Keratinocyte (primary cell): Measurements from ENCODE around the gene TMEM217. TPM values are rescaled to one million over a fixed set of nuclear protein-coding genes. Genes with fewer than 3 reads are reported as not detected.

ENCODE experiments used
- DNase-seq: peaks from one replicate; pipeline ENCODE4 v3.0.0-alpha.2; 2011; ENCODE audit warnings: low read depth, missing footprints, low spot score
- FAIRE-seq: peaks from 2 replicates; lab custom pipeline; 2011; peaks lifted over from hg19 to GRCh38; lab: Jason Lieb, UNC
- H2AFZ ChIP-seq: 2 replicates; pipeline ENCODE4 v1.6.0; 2012; ENCODE audit warnings: low read length, control low read depth, inconsistent platforms; ENCODE audit not compliant: control insufficient read depth
- H3K27ac ChIP-seq: 2 replicates; pipeline ENCODE4 v1.5.1; 2011; ENCODE audit warnings: low read length; ENCODE audit not compliant: control insufficient read depth, insufficient read depth
- H3K27me3 ChIP-seq: 3 replicates; pipeline ENCODE4 v1.6.0; 2011; ENCODE audit warnings: low read length; ENCODE audit not compliant: control insufficient read depth, insufficient read depth; ENCODE audit errors: extremely low read depth
- H3K36me3 ChIP-seq, 2 experiments: 2 replicates in 1 of 2; 3 replicates in 1 of 2; pipeline ENCODE4 v1.5.1; 2011; ENCODE audit warnings: low read length in 2 of 2, mild to moderate bottlenecking in 1 of 2; ENCODE audit not compliant: control insufficient read depth in 2 of 2, insufficient read depth in 2 of 2; ENCODE audit errors: extremely low read depth in 1 of 2
- H3K4me1 ChIP-seq: 3 replicates; pipeline ENCODE4 v1.5.1; 2011; ENCODE audit warnings: low read length; ENCODE audit not compliant: control insufficient read depth, insufficient read depth; ENCODE audit errors: extremely low read depth
- H3K4me2 ChIP-seq: 3 replicates; pipeline ENCODE4 v1.6.0; 2011; ENCODE audit warnings: low read depth, low read length; ENCODE audit not compliant: control insufficient read depth, insufficient read depth; ENCODE audit errors: extremely low read depth
- H3K4me3 ChIP-seq, 3 experiments: fragments of 200-600 bp in 1 of 3; sonication (generic) in 1 of 3; 2 replicates in 2 of 3; 3 replicates in 1 of 3; pipeline ENCODE4 v1.5.1; 2011 to 2016; ENCODE audit warnings: low read length in 3 of 3, mild to moderate bottlenecking in 3 of 3, control low read depth in 2 of 3, inconsistent platforms in 1 of 3, low read depth in 1 of 3, mixed read lengths in 1 of 3, mixed run types in 1 of 3, moderate library complexity in 1 of 3; ENCODE audit not compliant: control insufficient read depth in 2 of 3, insufficient read depth in 2 of 3; ENCODE audit errors: extremely low read depth in 1 of 3
- H3K79me2 ChIP-seq: 2 replicates; pipeline ENCODE4 v1.6.0; 2012; ENCODE audit warnings: low read length; ENCODE audit not compliant: control insufficient read depth, insufficient read depth
- H3K9ac ChIP-seq: 3 replicates; pipeline ENCODE4 v1.6.0; 2011; ENCODE audit warnings: low read length; ENCODE audit not compliant: control insufficient read depth, insufficient read depth; ENCODE audit errors: extremely low read depth
- H3K9me1 ChIP-seq: 3 replicates; pipeline ENCODE4 v1.6.0; 2011; ENCODE audit warnings: low read length; ENCODE audit not compliant: control insufficient read depth, insufficient read depth; ENCODE audit errors: extremely low read depth
- H3K9me3 ChIP-seq: 2 replicates; pipeline ENCODE4 v1.5.1; 2012; ENCODE audit warnings: low read depth, low read length; ENCODE audit not compliant: control insufficient read depth
- H4K20me1 ChIP-seq: 3 replicates; pipeline ENCODE4 v1.6.0; 2011; ENCODE audit warnings: low read length; ENCODE audit not compliant: control insufficient read depth, insufficient read depth; ENCODE audit errors: extremely low read depth
- EZH2 ChIP-seq: IDR thresholded peaks from one replicate; pipeline ENCODE4 v1.6.1; 2012; ENCODE audit warnings: inconsistent platforms, mild to moderate bottlenecking, low read length, moderate library complexity
- dilution Hi-C: fragments of 300-500 bp; cut with MboI; formaldehyde crosslinking; loops from one replicate; pipeline ENCODE4 v1.7.0; 2020; ENCODE audit warnings: low sequenced_read_pairs; ENCODE audit not compliant: extremely low pct_ligation_motif_present
- polyA plus RNA-seq, 5 experiments: library from polyadenylated mRNA; depleted of rRNA in 3 of 5; stranded (reverse) in 3 of 5; stranded (forward) in 1 of 5; unstranded in 1 of 5; fragments of >200 nt; gene quantifications; 1 replicate in 1 of 5; 2 replicates in 3 of 5; 3 replicates in 1 of 5; pipeline versions ENCODE4 v1.2.1 to v1.2.3, GENCODE V29; 2011 to 2012; ENCODE audit warnings: missing spikeins in 2 of 5, low read depth in 1 of 5, low replicate concordance in 1 of 5
- TF ChIP-seq, protein P1 (sequence below), 3 experiments: IDR thresholded peaks in 1 of 3; conservative IDR thresholded peaks in 1 of 3; optimal IDR thresholded peaks in 1 of 3; 2 replicates in 2 of 3; 3 replicates in 1 of 3; pipeline versions ENCODE3 to v1.5.1; 2011; ENCODE audit warnings: low read length in 3 of 3, mild to moderate bottlenecking in 3 of 3, moderate library complexity in 2 of 3, control low read depth in 1 of 3, inconsistent platforms in 1 of 3; ENCODE audit not compliant: insufficient read depth in 2 of 3; ENCODE audit errors: extremely low read depth in 1 of 3

Gene TMEM217
- polyA plus RNA-seq, 1 donor (not counting 4 experiments of a cell fraction or from before 2014, with no cell fraction given): 0.80 TPM

DNA sequence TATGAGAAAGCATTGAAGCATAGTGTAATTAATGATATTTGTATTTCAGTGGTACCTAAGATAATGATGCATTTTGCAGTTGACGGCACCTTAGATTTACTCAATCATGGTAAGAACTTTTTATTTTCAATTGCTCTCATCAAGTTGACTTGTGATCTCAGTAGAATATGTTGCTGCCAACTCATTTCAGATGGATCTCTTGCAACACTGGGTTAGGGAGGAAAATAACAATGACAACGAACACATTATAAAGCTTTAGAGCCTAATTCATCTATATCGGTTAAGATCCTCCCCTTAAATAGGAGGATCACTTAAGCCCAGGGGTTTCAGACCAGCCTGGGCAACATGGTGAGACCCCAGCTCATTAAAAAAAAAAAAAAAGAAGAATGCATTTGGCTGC, 18.4 kb downstream of the TMEM217 start:
- Histone ChIP-seq H3K4me1 (peaks cover 47% of the 10 kb centered on the region), H3K9me3 (no peaks in the 10 kb centered on the region), H3K4me3 (no peak overlapping the region), H4K20me1 (no peaks in the 10 kb centered on the region), H3K79me2 (no peaks in the 10 kb centered on the region), H3K9me1 (no peaks in the 10 kb centered on the region), H3K27ac (peak overlapping the region; percentile 81), H3K36me3 (no peaks in the 10 kb centered on the region), H3K4me2 (no peak overlapping the region), H3K27me3 (no peaks in the 10 kb centered on the region), H2AFZ (no peak overlapping the region), H3K9ac (no peak overlapping the region)
- FAIRE-seq: no peak
- no peak for DNase-seq
- TF ChIP-seq, protein P1, sequence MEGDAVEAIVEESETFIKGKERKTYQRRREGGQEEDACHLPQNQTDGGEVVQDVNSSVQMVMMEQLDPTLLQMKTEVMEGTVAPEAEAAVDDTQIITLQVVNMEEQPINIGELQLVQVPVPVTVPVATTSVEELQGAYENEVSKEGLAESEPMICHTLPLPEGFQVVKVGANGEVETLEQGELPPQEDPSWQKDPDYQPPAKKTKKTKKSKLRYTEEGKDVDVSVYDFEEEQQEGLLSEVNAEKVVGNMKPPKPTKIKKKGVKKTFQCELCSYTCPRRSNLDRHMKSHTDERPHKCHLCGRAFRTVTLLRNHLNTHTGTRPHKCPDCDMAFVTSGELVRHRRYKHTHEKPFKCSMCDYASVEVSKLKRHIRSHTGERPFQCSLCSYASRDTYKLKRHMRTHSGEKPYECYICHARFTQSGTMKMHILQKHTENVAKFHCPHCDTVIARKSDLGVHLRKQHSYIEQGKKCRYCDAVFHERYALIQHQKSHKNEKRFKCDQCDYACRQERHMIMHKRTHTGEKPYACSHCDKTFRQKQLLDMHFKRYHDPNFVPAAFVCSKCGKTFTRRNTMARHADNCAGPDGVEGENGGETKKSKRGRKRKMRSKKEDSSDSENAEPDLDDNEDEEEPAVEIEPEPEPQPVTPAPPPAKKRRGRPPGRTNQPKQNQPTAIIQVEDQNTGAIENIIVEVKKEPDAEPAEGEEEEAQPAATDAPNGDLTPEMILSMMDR (optimal IDR thresholded peaks at IDR 0.05 in 1 of 3, IDR thresholded peaks at IDR 0.05 in 1 of 3, conservative IDR thresholded peaks at IDR 0.05 in 1 of 3; ENCODE audit: extremely low read depth in 1 of 3, insufficient read depth in 2 of 3, low read length in 3 of 3): no peak
- no peak for TF ChIP-seq EZH2
- dilution Hi-C loops: no loop called here

DNA sequence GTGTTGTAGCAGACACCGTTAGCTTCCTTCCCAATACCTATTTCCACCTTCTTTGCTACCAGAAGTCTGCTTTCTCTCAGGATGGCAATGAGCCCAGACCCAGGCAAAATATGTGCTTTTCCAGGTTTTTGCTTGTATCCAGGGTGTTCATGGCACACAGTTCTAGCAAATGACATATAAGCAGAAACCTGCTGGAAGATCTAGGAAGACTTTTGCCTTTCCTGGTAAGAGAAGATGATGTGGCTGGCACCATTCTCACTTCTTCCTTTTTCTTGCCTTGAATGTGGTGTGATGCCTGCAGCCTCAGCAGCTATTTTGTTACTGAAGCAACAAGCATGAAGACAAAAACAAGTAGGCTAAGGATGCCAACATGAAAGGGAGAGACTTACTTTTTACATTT, 19.6 kb downstream of the TMEM217 start:
- H3K27me3 ChIP-seq: no peaks in the 10 kb centered on the region
- dilution Hi-C loops: no loop called here
- no peaks in the 10 kb centered on the region for H3K79me2 ChIP-seq
- H3K9me1 ChIP-seq: no peaks in the 10 kb centered on the region
- H2AFZ ChIP-seq: no peak overlapping the region
- no peak overlapping the region for H3K27ac ChIP-seq
- no peaks in the 10 kb centered on the region for H4K20me1 ChIP-seq
- TF ChIP-seq, protein P1 (optimal IDR thresholded peaks at IDR 0.05 in 1 of 3, IDR thresholded peaks at IDR 0.05 in 1 of 3, conservative IDR thresholded peaks at IDR 0.05 in 1 of 3; ENCODE audit: extremely low read depth in 1 of 3, insufficient read depth in 2 of 3, low read length in 3 of 3): no peak
- TF ChIP-seq EZH2: no peak
- DNase-seq (no peak), FAIRE-seq (no peak)
- H3K4me2 ChIP-seq: no peak overlapping the region
- H3K9me3 ChIP-seq: no peaks in the 10 kb centered on the region
- H3K4me3 ChIP-seq: no peak overlapping the region
- H3K36me3 ChIP-seq: no peaks in the 10 kb centered on the region
- H3K4me1 ChIP-seq: peaks cover 36% of the 10 kb centered on the region
- H3K9ac ChIP-seq: no peak overlapping the region
